Calu3 (cell line): Measurements from ENCODE around the gene TENM3. TPM values are rescaled to one million over a fixed set of nuclear protein-coding genes. Genes with fewer than 3 reads are reported as not detected.

Source experiments
- BruUV-seq: library from RNA; stranded (reverse); fragments of 400-500 nt; replicated peaks from 2 replicates; lab custom pipeline; 2021; lab: Mats Ljungman, UMichigan
- CTCF ChIA-PET: fragments of 300-600 bp; sonication (Branson Sonifier 250); formaldehyde crosslinking; loops from one replicate; lab custom pipeline; 2022; ENCODE audit warnings: antibody characterized with exemption; lab: Charles Lee
- DNase-seq: peaks from one replicate; pipeline ENCODE4 v3.0.0; 2022
- H3K27ac Mint-ChIP-seq: one replicate; pipeline ENCODE4 v1.8.0; 2022; ENCODE audit warnings: mixed read lengths; ENCODE audit not compliant: unreplicated experiment
- H3K27me3 Mint-ChIP-seq: one replicate; pipeline ENCODE4 v1.8.0; 2022; ENCODE audit warnings: mixed read lengths; ENCODE audit not compliant: unreplicated experiment
- H3K36me3 Mint-ChIP-seq: one replicate; pipeline ENCODE4 v1.8.0; 2022; ENCODE audit warnings: mild to moderate bottlenecking, moderate library complexity, mixed read lengths; ENCODE audit not compliant: insufficient read depth, unreplicated experiment
- H3K4me1 Mint-ChIP-seq: one replicate; pipeline ENCODE4 v1.8.0; 2022; ENCODE audit warnings: mild to moderate bottlenecking, low read depth, mixed read lengths; ENCODE audit not compliant: unreplicated experiment
- H3K4me3 Mint-ChIP-seq: one replicate; pipeline ENCODE4 v1.8.0; 2022; ENCODE audit warnings: mild to moderate bottlenecking, low read depth, moderate library complexity, mixed read lengths; ENCODE audit not compliant: unreplicated experiment
- H3K9me3 Mint-ChIP-seq: one replicate; pipeline ENCODE4 v1.8.0; 2022; ENCODE audit warnings: low read depth, mixed read lengths; ENCODE audit not compliant: unreplicated experiment
- CTCF ChIP-seq: fragments of 200-600 bp; IDR thresholded peaks from one replicate; pipeline ENCODE4 v1.8.0; 2022; ENCODE audit warnings: antibody characterized with exemption; ENCODE audit not compliant: unreplicated experiment
- intact Hi-C: fragments of 100-400 bp; cut with micrococcal nuclease; formaldehyde crosslinking; loops from one replicate; pipeline ENCODE4 v1.10.0; 2022; ENCODE audit not compliant: unreplicated experiment
- total RNA-seq: library from RNA; stranded (reverse); gene quantifications from 2 replicates; pipeline ENCODE4 v1.2.3, GENCODE V29; 2022

TENM3 gene
- total RNA-seq, 1 experiment from 2014 or later, result 5.9 TPM

- intact Hi-C loops, result no loop called here
Measured at GRCh38 chr4:182776376-182777105, 533.3 kb downstream of the TENM3 start.

DNA sequence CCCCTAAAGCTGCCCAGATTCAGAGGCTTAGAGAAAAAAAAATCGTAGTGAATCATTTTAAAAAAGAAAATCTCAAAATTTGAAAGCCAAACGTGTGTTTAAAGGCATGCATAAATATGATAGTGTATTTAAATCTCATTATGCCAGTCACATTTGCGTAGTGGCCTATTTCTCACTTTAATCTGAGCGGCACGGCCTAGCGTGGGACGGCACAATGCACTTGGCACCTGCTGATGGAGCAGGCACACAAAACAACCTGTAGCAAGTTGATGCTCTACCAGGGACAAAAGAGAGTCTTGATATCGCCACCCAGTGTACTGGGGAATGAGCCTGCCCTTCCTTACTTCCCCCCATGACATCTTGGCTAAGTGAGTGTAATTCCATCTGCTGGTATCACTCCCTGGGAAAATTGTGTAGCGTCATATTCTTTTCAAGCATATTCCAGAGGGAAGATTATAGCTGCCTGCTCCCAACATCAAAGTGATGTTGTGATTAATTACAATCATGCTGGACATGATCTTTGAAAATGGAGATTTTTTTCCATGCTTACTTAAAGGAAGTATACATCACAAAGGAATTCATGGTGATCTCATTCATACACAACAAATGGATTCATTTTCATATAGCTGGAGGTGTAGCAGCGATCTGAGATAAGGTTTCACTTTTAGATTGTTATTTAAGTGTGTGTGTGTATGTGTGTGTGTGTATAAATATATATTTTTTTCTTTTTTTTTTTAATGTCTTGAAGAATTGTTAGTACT is 535.2 kb downstream of the TENM3 start:
- intact Hi-C loops, result no loop called here
- no peaks in the 10 kb centered on the region for H3K27me3 Mint-ChIP-seq
- H3K36me3 Mint-ChIP-seq, result no peaks in the 10 kb centered on the region
- no peak for TF ChIP-seq CTCF
- CTCF ChIA-PET, result no interaction called here
- H3K4me3 Mint-ChIP-seq, result no peak overlapping the region
- DNase-seq, result no peak
- no TSS peak for BruUV-seq
- H3K9me3 Mint-ChIP-seq, result no peaks in the 10 kb centered on the region
- H3K27ac Mint-ChIP-seq, result no peak overlapping the region
- H3K4me1 Mint-ChIP-seq, result no peaks in the 10 kb centered on the region

More at GRCh38 chr4:182776376-182777105, 533.3 kb downstream of the TENM3 start:
- H3K4me3 Mint-ChIP-seq, result no peak overlapping the region
- no peak for TF ChIP-seq CTCF
- no peak overlapping the region for H3K27ac Mint-ChIP-seq
- no TSS peak for BruUV-seq
- CTCF ChIA-PET, result interaction anchor here (0.7 kb wide), 1 partner anchor 331 kb away, joined by 3 read pairs; no protein-coding TSS in a partner anchor
- no peaks in the 10 kb centered on the region for H3K36me3 Mint-ChIP-seq
- no peaks in the 10 kb centered on the region for H3K27me3 Mint-ChIP-seq
- H3K4me1 Mint-ChIP-seq, result no peaks in the 10 kb centered on the region
- no peaks in the 10 kb centered on the region for H3K9me3 Mint-ChIP-seq
- no peak for DNase-seq

DNA sequence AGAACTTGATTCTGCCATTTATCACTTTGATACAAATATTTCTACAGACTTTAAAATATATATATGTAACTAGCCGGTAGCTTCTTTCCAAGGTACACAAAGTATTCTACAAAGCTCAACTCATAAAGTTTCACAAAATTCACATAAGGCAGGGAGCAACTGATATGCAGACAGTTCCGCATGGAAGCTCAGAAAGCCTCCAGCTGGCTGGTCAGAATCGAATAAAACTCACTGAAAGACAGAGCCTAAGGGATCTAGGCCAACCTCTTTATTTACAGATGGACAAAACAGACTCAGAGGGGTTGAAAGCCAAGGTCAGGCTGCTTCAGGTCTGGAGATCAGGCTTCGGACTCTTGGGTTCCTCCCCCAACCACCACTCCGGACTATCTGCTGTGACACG is 543.8 kb downstream of the TENM3 start:
- H3K36me3 Mint-ChIP-seq, result no peaks in the 10 kb centered on the region

GRCh38 chr4:182788201-182788600 is 545.0 kb downstream of the TENM3 start:
- no peaks in the 10 kb centered on the region for H3K9me3 Mint-ChIP-seq
- H3K4me1 Mint-ChIP-seq, result no peaks in the 10 kb centered on the region
- intact Hi-C loops, result no loop called here
- no peak overlapping the region for H3K27ac Mint-ChIP-seq
- no peak for TF ChIP-seq CTCF
- no peak for DNase-seq
- H3K36me3 Mint-ChIP-seq, result no peaks in the 10 kb centered on the region
- no peak overlapping the region for H3K4me3 Mint-ChIP-seq
- H3K27me3 Mint-ChIP-seq, result no peaks in the 10 kb centered on the region
- CTCF ChIA-PET, result no interaction called here
- BruUV-seq, result no TSS peak

More for the DNA sequence above, 543.8 kb downstream of the TENM3 start:
- H3K4me3 Mint-ChIP-seq, result no peak overlapping the region
- intact Hi-C loops, result no loop called here
- H3K27me3 Mint-ChIP-seq, result no peaks in the 10 kb centered on the region
- no peak for TF ChIP-seq CTCF
- no peak overlapping the region for H3K27ac Mint-ChIP-seq
- CTCF ChIA-PET, result interaction anchor here (0.5 kb wide), 1 partner anchor 301 kb away, joined by 3 read pairs; no protein-coding TSS in a partner anchor
- H3K9me3 Mint-ChIP-seq, result no peaks in the 10 kb centered on the region
- no peak for DNase-seq
- no TSS peak for BruUV-seq
- no peaks in the 10 kb centered on the region for H3K4me1 Mint-ChIP-seq
